Endothelial cell of umbilical vein (primary cell): ENCODE measurements around the gene WDR7.

Source experiments
- CTCF ChIP-seq, 2 donors: IDR thresholded peaks; 1 replicate in 1 of 2; 2 replicates in 1 of 2; pipeline ENCODE4 v1.5.1; 2011; ENCODE audit warnings: low read length in 2 of 2, mild to moderate bottlenecking in 2 of 2, moderate library complexity in 2 of 2, control low read depth in 1 of 2, inconsistent platforms in 1 of 2, low read depth in 1 of 2; ENCODE audit not compliant: insufficient read depth in 1 of 2; ENCODE audit errors: extremely low read depth in 1 of 2
- FOS ChIP-seq: IDR thresholded peaks from 2 replicates; pipeline ENCODE4 v1.6.1; 2011; ENCODE audit warnings: mild to moderate bottlenecking, low read length, moderate library complexity, borderline replicate concordance; ENCODE audit not compliant: insufficient read depth
- MAX ChIP-seq: IDR thresholded peaks from 2 replicates; pipeline ENCODE4 v1.6.1; 2011; ENCODE audit not compliant: insufficient read depth, insufficient read length
- MYC ChIP-seq: IDR thresholded peaks from one replicate; pipeline ENCODE4 v1.6.1; 2011; ENCODE audit warnings: mild to moderate bottlenecking, low read depth, low read length
- POLR2A ChIP-seq: IDR thresholded peaks from 2 replicates; pipeline ENCODE4 v1.6.1; 2012; ENCODE audit warnings: low read depth, mild to moderate bottlenecking, control low read depth, low read length
- POLR2AphosphoS5 ChIP-seq: IDR thresholded peaks from 2 replicates; pipeline ENCODE4 v1.6.1; 2012; ENCODE audit warnings: low read depth, mild to moderate bottlenecking, control low read depth, low read length, moderate library complexity; ENCODE audit not compliant: insufficient read depth

- no peak for TF ChIP-seq POLR2AphosphoS5
- no peak for TF ChIP-seq CTCF (IDR thresholded peaks at IDR 0.05; ENCODE audit: extremely low read depth in 1 of 2, insufficient read depth in 1 of 2, low read depth in 1 of 2, low read length in 2 of 2)
- no peak for TF ChIP-seq POLR2A
- no peak for TF ChIP-seq MAX
- TF ChIP-seq MYC: no peak
- TF ChIP-seq FOS: no peak
Measured at GRCh38 chr18:56851774-56852173, 200.6 kb downstream of the WDR7 start.
